Measurements from ENCODE around the gene THADA.

GRCh38 chr2:43519643-43520221, 76.1 kb downstream of the THADA start:
- TF ChIP-seq SMAD4 (CRISPR knock-in tag; IDR thresholded peaks at IDR 0.05): no peak
- TF ChIP-seq, protein P1, sequence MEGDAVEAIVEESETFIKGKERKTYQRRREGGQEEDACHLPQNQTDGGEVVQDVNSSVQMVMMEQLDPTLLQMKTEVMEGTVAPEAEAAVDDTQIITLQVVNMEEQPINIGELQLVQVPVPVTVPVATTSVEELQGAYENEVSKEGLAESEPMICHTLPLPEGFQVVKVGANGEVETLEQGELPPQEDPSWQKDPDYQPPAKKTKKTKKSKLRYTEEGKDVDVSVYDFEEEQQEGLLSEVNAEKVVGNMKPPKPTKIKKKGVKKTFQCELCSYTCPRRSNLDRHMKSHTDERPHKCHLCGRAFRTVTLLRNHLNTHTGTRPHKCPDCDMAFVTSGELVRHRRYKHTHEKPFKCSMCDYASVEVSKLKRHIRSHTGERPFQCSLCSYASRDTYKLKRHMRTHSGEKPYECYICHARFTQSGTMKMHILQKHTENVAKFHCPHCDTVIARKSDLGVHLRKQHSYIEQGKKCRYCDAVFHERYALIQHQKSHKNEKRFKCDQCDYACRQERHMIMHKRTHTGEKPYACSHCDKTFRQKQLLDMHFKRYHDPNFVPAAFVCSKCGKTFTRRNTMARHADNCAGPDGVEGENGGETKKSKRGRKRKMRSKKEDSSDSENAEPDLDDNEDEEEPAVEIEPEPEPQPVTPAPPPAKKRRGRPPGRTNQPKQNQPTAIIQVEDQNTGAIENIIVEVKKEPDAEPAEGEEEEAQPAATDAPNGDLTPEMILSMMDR (IDR thresholded peaks at IDR 0.05): no peak
- TF ChIP-seq, protein P2, sequence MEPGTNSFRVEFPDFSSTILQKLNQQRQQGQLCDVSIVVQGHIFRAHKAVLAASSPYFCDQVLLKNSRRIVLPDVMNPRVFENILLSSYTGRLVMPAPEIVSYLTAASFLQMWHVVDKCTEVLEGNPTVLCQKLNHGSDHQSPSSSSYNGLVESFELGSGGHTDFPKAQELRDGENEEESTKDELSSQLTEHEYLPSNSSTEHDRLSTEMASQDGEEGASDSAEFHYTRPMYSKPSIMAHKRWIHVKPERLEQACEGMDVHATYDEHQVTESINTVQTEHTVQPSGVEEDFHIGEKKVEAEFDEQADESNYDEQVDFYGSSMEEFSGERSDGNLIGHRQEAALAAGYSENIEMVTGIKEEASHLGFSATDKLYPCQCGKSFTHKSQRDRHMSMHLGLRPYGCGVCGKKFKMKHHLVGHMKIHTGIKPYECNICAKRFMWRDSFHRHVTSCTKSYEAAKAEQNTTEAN (CRISPR knock-in tag; IDR thresholded peaks at IDR 0.05): no peak
